Cardiac muscle cell (in vitro differentiated cells and primary cell): ENCODE data around the gene MYCBP2. TPM values are rescaled to one million over a fixed set of nuclear protein-coding genes. Genes with fewer than 3 reads are reported as not detected.

Experiments used
- DNase-seq, 2 donors: peaks; one replicate each; pipeline versions ENCODE4 v3.0.0 to v3.0.0-alpha.2; 2010 to 2017; ENCODE audit warnings: low read depth in 1 of 2, low spot score in 1 of 2
- H3K27ac ChIP-seq: fragments of 200-600 bp; sonication (generic); 2 replicates; pipeline ENCODE4 v1.5.1; 2016
- H3K27me3 ChIP-seq: fragments of 200-600 bp; sonication (generic); 2 replicates; pipeline ENCODE4 v1.6.0; 2016; ENCODE audit warnings: control low read depth
- H3K36me3 ChIP-seq: fragments of 200-600 bp; sonication (generic); 2 replicates; pipeline ENCODE4 v1.5.1; 2016; ENCODE audit warnings: control low read depth
- H3K4me1 ChIP-seq: fragments of 200-600 bp; sonication (generic); 2 replicates; pipeline ENCODE4 v1.8.1; 2017; ENCODE audit warnings: low read depth, mild to moderate bottlenecking, mixed run types
- H3K4me3 ChIP-seq: fragments of 200-600 bp; sonication (generic); 2 replicates; pipeline ENCODE4 v1.5.1; 2016; ENCODE audit warnings: mild to moderate bottlenecking
- H3K9me3 ChIP-seq: fragments of 200-600 bp; sonication (generic); 2 replicates; pipeline ENCODE4 v1.5.1; 2017; ENCODE audit warnings: low read depth, mild to moderate bottlenecking, control low read depth
- polyA plus RNA-seq: library from polyadenylated mRNA; unstranded; fragments of >200 nt; fragmentation: Nextera tagmentation; extraction: Ambion mirVana; gene quantifications from 2 replicates; pipeline ENCODE4 v1.2.1, GENCODE V29; 2016
- total RNA-seq: library from RNA; depleted of rRNA; stranded (reverse); fragments of >200 nt; gene quantifications from 2 replicates; pipeline ENCODE4 v1.2.3, GENCODE V29; 2016
- TF ChIP-seq, protein P1 (sequence below): IDR thresholded peaks from 2 replicates; pipeline ENCODE4 v1.5.1; 2012; ENCODE audit warnings: low read depth, mild to moderate bottlenecking, low read length

The MYCBP2 gene
- total and polyA plus RNA-seq, 2 experiments from 2014 or later: 19.8 to 51.1 TPM

DNA sequence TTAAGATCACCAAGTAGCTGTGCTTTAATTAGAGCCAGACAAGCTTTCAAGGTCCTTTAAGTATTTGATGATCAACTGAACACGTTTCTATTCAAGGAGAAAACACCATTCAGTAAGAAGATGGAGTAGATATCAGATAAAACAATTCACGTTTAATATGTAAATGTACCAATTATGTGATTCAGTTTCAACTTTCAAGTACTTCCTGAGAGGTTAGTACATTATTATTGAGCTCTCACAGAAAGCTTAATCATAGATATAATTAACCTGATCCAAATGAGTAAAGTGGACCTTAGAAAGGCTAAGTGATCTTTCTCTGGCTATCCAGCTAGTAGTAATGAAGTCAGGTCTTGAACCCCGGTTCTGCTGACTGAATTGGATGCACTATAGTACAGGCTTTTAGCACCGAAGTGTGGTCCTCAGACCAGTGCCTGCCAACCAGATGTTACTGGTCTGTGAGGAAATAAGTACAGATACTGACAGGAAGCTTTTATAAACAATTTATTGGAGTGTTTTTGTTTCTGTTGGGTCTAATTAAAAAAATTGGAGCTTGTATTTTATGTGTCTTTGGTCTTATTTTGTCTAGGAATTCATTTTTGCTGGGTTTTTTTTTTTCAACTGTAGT, 324.8 kb downstream of the MYCBP2 start:
- Histone ChIP-seq H3K4me1 (peaks cover 13% of the 10 kb centered on the region), H3K36me3 (peaks cover 24% of the 10 kb centered on the region), H3K27ac (peak overlapping the region; percentile 38), H3K4me3 (no peak overlapping the region), H3K27me3 (no peaks in the 10 kb centered on the region), H3K9me3 (no peaks in the 10 kb centered on the region)
- TF ChIP-seq, protein P1, sequence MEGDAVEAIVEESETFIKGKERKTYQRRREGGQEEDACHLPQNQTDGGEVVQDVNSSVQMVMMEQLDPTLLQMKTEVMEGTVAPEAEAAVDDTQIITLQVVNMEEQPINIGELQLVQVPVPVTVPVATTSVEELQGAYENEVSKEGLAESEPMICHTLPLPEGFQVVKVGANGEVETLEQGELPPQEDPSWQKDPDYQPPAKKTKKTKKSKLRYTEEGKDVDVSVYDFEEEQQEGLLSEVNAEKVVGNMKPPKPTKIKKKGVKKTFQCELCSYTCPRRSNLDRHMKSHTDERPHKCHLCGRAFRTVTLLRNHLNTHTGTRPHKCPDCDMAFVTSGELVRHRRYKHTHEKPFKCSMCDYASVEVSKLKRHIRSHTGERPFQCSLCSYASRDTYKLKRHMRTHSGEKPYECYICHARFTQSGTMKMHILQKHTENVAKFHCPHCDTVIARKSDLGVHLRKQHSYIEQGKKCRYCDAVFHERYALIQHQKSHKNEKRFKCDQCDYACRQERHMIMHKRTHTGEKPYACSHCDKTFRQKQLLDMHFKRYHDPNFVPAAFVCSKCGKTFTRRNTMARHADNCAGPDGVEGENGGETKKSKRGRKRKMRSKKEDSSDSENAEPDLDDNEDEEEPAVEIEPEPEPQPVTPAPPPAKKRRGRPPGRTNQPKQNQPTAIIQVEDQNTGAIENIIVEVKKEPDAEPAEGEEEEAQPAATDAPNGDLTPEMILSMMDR: no peak
- DNase-seq: no peak

- peaks cover 13% of the 10 kb centered on the region for H3K4me1 ChIP-seq
- H3K27me3 ChIP-seq: no peaks in the 10 kb centered on the region
- peak in 1 of 2 donors; percentile 18 for DNase-seq
- peak overlapping the region; percentile 38 for H3K27ac ChIP-seq
- no peaks in the 10 kb centered on the region for H3K9me3 ChIP-seq
- TF ChIP-seq, protein P1: no peak
- peaks cover 24% of the 10 kb centered on the region for H3K36me3 ChIP-seq
- no peak overlapping the region for H3K4me3 ChIP-seq
Measured at GRCh38 chr13:77001540-77001939, 325.4 kb downstream of the MYCBP2 start.

GRCh38 chr13:77000475-77000874, 326.4 kb downstream of the MYCBP2 start:
- Histone ChIP-seq H3K27ac (no peak overlapping the region), H3K9me3 (no peaks in the 10 kb centered on the region), H3K4me1 (peaks cover 13% of the 10 kb centered on the region), H3K36me3 (peaks cover 21% of the 10 kb centered on the region), H3K4me3 (no peak overlapping the region), H3K27me3 (no peaks in the 10 kb centered on the region)
- TF ChIP-seq, protein P1: no peak
- peak in 1 of 2 donors; percentile 72 for DNase-seq

Other genes with a start within 250 kb of the MYCBP2 start
- not detected in 2 replicates for gene SCEL, start 208.6 kb upstream of the MYCBP2 start, total RNA-seq
- not detected in 2 replicates for gene SCEL, start 208.6 kb upstream of the MYCBP2 start, polyA plus RNA-seq